SK-N-SH treated with all-trans-retinoic acid at 6 μM for 48 hours (cell line): Measurements from ENCODE around the gene BLOC1S1.

Source experiments
- ATAC-seq: fragments of 200-7000 bp; cut with Tn5 transposase; 3 replicates; pipeline ENCODE4 v1.9.1; 2020; ENCODE audit warnings: mild to moderate bottlenecking, moderate library complexity
- ARNTL ChIP-seq: fragments of 450-650 bp; formaldehyde crosslinking; IDR thresholded peaks from 2 replicates; pipeline ENCODE4 v1.5.0; 2020; ENCODE audit warnings: low read depth, mild to moderate bottlenecking, moderate library complexity, borderline replicate concordance
- BACH2 ChIP-seq: fragments of 250-450 bp; sonication (Bioruptor Pico); IDR thresholded peaks from 2 replicates; pipeline ENCODE4 v1.9.0; 2021; ENCODE audit warnings: mild to moderate bottlenecking, borderline replicate concordance
- CREB5 ChIP-seq: fragments of 250-450 bp; sonication (Bioruptor Pico); IDR thresholded peaks from 2 replicates; pipeline ENCODE4 v1.5.1; 2020; ENCODE audit warnings: low read depth, mild to moderate bottlenecking, moderate library complexity
- CSDC2 ChIP-seq: fragments of 250-450 bp; sonication (Bioruptor Pico); IDR thresholded peaks from 2 replicates; pipeline ENCODE4 v1.5.0; 2020; ENCODE audit warnings: mild to moderate bottlenecking, moderate library complexity
- CSRNP3 ChIP-seq: fragments of 250-450 bp; sonication (Bioruptor Pico); IDR thresholded peaks from 2 replicates; pipeline ENCODE4 v1.5.1; 2021; ENCODE audit warnings: mild to moderate bottlenecking, moderate library complexity
- ESRRG ChIP-seq: fragments of 250-450 bp; sonication (Bioruptor Pico); IDR thresholded peaks from 2 replicates; pipeline ENCODE4 v1.6.1; 2021; ENCODE audit warnings: mild to moderate bottlenecking
- GLIS3 ChIP-seq: fragments of 250-450 bp; sonication (Bioruptor Pico); IDR thresholded peaks from 2 replicates; pipeline ENCODE4 v1.5.0; 2020; ENCODE audit warnings: mild to moderate bottlenecking, moderate library complexity
- ISL1 ChIP-seq: fragments of 250-450 bp; sonication (Bioruptor Pico); IDR thresholded peaks from 2 replicates; pipeline ENCODE4 v2.1.2; 2022; ENCODE audit warnings: mild to moderate bottlenecking, moderate library complexity
- OSR1 ChIP-seq: fragments of 250-450 bp; sonication (Bioruptor Pico); IDR thresholded peaks from 2 replicates; pipeline ENCODE4 v1.8.0; 2022; ENCODE audit warnings: moderate library complexity, mild to moderate bottlenecking, inconsistent platforms
- PPARA ChIP-seq: fragments of 250-450 bp; sonication (Bioruptor Pico); IDR thresholded peaks from 2 replicates; pipeline ENCODE4 v1.5.0; 2020; ENCODE audit warnings: mild to moderate bottlenecking, borderline replicate concordance
- RARB ChIP-seq: fragments of 250-450 bp; sonication (Bioruptor Pico); IDR thresholded peaks from 2 replicates; pipeline ENCODE4 v1.8.0; 2021; ENCODE audit warnings: mild to moderate bottlenecking, moderate library complexity
- TCF4 ChIP-seq: fragments of 250-450 bp; sonication (Bioruptor Pico); IDR thresholded peaks from 2 replicates; pipeline ENCODE4 v1.8.0; 2021; ENCODE audit warnings: mild to moderate bottlenecking, moderate library complexity, borderline replicate concordance
- TSHZ2 ChIP-seq: fragments of 250-450 bp; sonication (Bioruptor Pico); IDR thresholded peaks from 2 replicates; pipeline ENCODE4 v1.5.0; 2020; ENCODE audit warnings: mild to moderate bottlenecking, moderate library complexity
- ZC3H10 ChIP-seq: fragments of 250-450 bp; sonication (Bioruptor Pico); IDR thresholded peaks from 2 replicates; pipeline ENCODE4 v1.5.1; 2021; ENCODE audit warnings: mild to moderate bottlenecking, moderate library complexity
- ZNF8 ChIP-seq: fragments of 450-650 bp; formaldehyde crosslinking; IDR thresholded peaks from 2 replicates; pipeline ENCODE4 v1.5.0; 2020; ENCODE audit warnings: mild to moderate bottlenecking, moderate library complexity
- TF ChIP-seq, protein P1 (sequence below): fragments of 250-450 bp; sonication (Bioruptor Pico); IDR thresholded peaks from 2 replicates; pipeline ENCODE4 v1.8.0; 2021; ENCODE audit warnings: low read depth, mild to moderate bottlenecking, moderate library complexity, borderline replicate concordance

The BLOC1S1 gene

GRCh38 chr12:55673638-55674037, 42.2 kb upstream of the BLOC1S1 start:
- TF ChIP-seq ARNTL (CRISPR knock-in tag), result no peak
- TF ChIP-seq, protein P1, sequence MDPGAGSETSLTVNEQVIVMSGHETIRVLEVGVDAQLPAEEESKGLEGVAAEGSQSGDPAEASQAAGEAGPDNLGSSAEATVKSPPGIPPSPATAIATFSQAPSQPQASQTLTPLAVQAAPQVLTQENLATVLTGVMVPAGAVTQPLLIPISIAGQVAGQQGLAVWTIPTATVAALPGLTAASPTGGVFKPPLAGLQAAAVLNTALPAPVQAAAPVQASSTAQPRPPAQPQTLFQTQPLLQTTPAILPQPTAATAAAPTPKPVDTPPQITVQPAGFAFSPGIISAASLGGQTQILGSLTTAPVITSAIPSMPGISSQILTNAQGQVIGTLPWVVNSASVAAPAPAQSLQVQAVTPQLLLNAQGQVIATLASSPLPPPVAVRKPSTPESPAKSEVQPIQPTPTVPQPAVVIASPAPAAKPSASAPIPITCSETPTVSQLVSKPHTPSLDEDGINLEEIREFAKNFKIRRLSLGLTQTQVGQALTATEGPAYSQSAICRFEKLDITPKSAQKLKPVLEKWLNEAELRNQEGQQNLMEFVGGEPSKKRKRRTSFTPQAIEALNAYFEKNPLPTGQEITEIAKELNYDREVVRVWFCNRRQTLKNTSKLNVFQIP (CRISPR knock-in tag), result no peak
- no peak for TF ChIP-seq BACH2 (CRISPR knock-in tag)

DNA sequence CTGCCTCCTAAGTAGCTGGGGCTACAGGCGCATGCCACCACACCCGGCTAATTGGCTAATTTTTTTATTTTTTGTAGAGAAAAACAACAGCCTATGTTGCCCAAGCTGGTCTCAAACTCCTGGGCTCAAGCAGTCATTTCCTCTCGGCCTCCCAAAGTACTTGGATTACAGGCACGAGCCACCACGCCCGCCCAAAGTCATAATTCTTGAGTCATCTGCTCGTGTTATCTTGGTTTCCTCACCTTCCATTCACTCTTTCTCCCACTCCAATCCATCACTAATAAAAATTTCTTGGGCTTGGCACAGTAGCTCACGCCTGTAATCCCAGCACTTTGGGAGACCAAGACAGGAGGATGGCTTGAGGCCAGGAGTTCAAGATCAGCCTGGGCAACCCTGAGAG, 40.2 kb upstream of the BLOC1S1 start:
- no peak for ATAC-seq
- no peak for TF ChIP-seq PPARA (CRISPR knock-in tag)
- TF ChIP-seq ZNF8, result no peak
- no peak for TF ChIP-seq CREB5
- no peak for TF ChIP-seq ISL1 (CRISPR knock-in tag)
- TF ChIP-seq RARB (CRISPR knock-in tag), result no peak
- no peak for TF ChIP-seq GLIS3 (CRISPR knock-in tag)
- TF ChIP-seq OSR1 (CRISPR knock-in tag), result no peak
- no peak for TF ChIP-seq TSHZ2
- no peak for TF ChIP-seq ZC3H10 (CRISPR knock-in tag)
- no peak for TF ChIP-seq ARNTL (CRISPR knock-in tag)
- TF ChIP-seq CSDC2 (CRISPR knock-in tag), result no peak
- TF ChIP-seq, protein P1 (CRISPR knock-in tag), result no peak
- TF ChIP-seq, all 23 proteins: peak for 0

More at GRCh38 chr12:55673638-55674037, 42.2 kb upstream of the BLOC1S1 start:
- ATAC-seq, result no peak

DNA sequence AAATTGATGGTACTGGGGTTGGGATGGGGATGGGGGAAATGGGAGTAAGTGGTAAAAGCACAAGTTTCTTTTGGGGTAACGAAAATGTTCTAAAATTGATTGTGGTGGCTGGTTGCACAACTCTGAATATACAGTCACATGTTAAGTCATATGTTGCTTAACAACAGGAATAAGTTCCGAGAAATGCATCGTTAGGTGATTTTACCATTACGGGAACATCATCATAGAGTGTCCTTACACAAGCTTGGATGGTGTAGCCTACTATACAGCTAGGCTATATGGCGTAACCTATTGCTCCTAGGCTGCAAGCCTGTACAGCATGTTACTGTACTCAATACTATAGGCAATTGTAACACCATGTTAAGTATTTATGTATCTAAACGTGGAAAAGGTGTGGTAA, 39.1 kb upstream of the BLOC1S1 start:
- TF ChIP-seq BACH2 (CRISPR knock-in tag) (no peak), ESRRG (CRISPR knock-in tag) (no peak)
- TF ChIP-seq, all 23 proteins: peak for 0
- no peak for ATAC-seq

GRCh38 chr12:55679691-55680090, 36.2 kb upstream of the BLOC1S1 start:
- ATAC-seq, result no peak
- TF ChIP-seq BACH2 (CRISPR knock-in tag) (no peak), OSR1 (CRISPR knock-in tag) (no peak), TCF4 (CRISPR knock-in tag) (no peak)

DNA sequence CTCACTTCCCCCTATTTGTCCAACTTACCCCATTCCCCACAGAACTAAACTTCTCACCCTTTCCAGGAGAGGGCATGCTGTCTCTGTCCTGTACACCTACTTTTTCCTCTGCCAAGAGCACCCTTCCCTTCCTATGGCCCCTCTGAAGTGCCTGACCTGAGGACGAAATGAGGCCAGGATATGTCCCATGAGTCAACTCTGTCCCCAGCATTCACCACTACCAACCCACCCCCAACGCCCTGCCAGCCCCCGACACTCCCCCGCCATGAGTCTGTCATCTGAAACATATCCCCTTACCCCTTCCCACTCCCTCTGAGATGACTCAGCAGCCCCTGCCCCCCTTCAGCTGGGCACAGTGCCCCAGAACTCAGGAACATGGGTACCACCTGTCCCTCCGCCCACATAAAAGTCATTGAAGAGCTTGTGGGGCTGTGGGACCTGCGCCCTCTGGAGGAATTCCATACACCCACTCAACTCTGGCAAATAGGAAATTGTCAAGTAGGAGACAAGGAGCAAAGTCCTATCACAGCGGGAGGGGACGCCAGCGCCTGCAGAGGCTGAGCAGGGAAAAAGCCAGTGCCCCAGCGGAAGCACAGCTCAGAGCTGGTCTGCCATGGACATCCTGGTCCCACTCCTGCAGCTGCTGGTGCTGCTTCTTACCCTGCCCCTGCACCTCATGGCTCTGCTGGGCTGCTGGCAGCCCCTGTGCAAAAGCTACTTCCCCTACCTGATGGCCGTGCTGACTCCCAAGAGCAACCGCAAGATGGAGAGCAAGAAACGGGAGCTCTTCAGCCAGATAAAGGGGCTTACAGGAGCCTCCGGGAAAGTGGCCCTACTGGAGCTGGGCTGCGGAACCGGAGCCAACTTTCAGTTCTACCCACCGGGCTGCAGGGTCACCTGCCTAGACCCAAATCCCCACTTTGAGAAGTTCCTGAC, 34.4 kb upstream of the BLOC1S1 start:
- TF ChIP-seq TCF4 (CRISPR knock-in tag) (no peak), GLIS3 (CRISPR knock-in tag) (no peak), TSHZ2 (no peak), ZC3H10 (CRISPR knock-in tag) (no peak), ESRRG (CRISPR knock-in tag) (no peak), ISL1 (CRISPR knock-in tag) (no peak), PPARA (CRISPR knock-in tag) (no peak), CSRNP3 (no peak)
- TF ChIP-seq, protein P1 (CRISPR knock-in tag), result no peak
- TF ChIP-seq, all 23 proteins: peak for 0
- peak; percentile 84 for ATAC-seq
